ENCODE measurements around the gene PDGFA.

Gene PDGFA

DNA sequence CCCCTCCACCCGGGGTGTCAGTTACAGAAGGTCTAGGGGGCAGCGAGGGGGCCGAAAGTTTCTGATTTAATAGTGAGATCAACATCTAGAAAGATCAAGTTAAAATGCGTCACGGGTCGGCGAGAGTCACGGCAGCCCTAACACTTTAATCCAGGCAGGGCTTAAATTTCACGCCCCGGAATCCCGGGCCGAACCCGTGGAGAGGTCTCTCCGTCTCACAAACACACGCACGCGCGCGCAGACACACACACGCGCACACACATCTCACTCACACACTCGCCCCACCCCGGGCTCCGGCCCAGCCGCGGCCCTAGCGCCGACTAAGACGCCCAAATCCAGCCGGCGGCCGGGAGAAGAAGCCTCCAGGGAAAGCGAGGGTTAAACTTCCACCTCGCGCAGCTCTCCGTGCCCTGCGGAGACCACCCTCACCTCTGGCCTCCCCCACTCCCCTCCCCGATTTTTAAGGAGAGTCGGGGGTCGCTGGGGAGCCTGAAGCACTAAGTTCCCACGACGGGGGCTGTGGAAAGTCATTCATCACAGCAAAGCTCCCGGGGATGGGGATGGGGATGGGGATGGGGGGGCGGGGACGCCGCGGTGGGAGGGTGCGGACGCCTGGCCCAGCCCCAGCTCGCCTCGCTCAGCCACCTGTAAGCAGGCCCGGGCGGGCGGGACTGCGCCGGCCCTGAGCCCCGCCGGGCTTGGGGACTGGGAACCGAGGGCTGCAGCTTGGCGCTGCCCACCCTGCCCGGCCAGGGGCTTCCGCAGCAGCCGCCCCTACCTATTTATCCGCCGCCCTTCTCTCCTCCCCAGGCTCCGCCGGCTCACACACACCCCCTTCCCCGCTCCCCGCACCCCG is 1.6 kb downstream of the PDGFA start:
- DNase-seq: peak in 51 of 58 donors; percentile 22 to 79 (median 52)

DNA sequence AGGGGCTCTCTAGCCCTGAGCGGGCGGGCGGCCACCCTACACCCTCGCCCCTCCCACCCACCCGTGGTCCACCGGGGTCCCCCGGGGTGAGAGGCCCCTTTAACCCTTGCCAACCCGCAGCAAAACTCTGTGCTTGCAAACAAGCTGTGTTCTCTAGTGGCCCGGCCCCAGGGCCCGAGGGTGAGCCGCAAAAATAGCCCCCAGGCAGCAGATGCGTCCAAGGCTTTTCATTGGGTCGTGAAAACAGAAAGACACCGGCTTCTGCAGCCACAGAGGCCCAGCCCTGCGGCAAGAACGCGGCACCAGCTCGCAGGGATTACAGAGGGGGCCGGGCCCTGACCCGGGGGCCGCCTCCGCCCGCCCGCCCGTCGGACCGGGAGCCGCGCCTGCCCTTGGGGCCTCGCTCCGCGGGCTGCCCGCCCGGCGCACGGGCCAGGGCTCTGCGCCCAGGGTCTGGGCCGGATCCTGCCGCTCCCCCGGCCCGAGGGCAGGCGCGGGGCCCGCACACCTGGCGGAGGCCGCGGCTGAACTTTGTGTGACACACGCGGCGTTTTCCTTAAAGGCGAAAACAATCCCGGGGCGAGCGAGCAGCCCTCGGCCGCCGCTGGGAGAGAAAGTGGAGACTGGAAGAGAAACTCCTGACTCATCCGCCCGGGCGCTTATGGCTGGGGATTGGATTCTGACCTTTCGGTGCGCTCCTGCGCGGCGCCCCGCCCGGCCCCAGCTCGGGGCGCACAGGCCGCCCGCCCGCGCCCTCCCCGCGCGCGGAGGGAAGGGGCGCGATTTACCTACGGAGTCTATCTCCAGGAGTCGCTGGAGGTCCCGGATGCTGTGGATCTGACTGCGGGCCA is 2.8 kb downstream of the PDGFA start:
- peak in 4 of 58 donors; percentile 38 to 67 (median 52) for DNase-seq

DNA sequence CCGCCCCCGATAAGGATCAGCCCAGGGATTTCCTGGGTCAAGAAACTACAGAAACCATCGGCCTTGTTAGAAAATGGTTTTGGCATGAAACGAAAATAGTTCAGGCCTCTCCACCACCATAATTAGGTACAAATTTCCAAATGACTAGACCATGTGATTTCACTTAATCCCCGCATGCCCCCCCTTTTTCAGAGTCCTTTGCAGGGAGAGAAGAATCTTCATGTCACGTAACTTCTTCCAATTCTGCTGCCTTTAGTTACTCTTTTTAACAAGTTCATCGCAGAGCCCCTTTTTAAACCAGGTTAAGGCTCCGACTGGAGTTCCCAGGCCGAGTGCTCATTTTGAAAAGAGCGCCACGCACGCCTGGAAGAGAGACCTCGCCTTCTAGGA is 3.4 kb downstream of the PDGFA start:
- no peak for DNase-seq

DNA sequence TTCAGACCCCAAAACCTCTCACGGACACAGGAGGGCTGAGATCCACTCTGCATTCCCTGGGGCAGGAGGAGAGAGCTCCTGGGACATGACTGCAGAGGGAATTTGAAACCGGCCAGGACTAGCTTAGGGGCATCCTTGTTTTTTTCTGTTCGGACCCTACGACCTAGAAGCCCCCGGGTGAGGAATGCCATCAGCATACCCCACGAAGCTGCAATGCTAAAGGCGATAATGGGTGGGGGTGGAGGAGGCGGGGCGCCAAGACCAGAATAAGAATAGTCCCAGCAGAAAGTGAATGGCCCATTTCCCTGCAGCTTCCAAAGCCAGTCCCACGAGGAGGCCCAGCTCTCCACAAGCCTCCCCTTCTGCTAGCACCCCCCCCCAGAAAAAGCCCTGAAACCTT is 4.0 kb downstream of the PDGFA start:
- DNase-seq: no peak

DNA sequence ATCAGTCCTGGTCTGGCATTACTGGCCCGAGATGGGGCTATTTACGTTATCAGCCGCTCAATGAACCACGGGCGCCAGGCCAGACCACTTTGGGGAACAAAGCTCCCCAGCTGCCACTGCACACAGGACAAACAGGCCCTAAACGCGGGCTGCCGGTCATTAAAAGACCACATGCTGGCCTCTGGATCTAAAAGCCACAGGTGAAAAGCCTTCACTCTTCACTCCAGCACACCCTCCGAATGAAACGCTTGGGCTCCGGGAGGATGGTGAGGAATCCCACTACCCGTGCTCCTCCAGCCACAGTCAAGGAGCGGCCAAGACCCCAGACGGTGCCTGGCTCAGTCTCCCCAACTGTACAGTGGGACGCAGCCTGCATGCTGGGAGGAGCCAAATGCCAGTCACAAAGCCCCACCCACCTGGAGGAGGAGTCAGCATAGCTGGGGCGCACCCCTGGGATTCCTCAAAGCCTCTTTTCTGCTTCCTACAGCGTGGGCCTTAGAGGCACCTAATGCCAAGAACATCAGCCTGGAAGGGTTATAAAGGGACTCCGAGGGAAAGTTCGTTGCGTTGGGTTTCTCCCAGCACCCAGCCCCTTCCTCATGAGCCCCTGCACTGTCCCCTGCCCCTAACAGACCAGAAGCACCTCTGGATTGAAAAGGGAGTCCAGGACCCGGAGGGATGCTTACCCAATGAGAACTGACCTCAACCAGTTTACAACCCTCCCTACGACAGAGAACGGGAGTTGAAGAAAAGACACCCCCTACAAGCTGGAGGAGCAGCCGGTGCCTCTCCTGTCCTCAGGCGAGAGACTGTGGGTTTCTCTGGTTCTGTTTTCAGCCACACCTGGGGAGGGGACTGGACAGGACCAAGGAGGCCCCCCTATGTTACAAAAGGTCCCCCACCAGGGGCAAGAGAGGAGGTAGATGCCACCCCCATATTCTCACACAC is 4.7 kb downstream of the PDGFA start:
- DNase-seq: peak in 42 of 58 donors; percentile 6 to 68 (median 46)

DNA sequence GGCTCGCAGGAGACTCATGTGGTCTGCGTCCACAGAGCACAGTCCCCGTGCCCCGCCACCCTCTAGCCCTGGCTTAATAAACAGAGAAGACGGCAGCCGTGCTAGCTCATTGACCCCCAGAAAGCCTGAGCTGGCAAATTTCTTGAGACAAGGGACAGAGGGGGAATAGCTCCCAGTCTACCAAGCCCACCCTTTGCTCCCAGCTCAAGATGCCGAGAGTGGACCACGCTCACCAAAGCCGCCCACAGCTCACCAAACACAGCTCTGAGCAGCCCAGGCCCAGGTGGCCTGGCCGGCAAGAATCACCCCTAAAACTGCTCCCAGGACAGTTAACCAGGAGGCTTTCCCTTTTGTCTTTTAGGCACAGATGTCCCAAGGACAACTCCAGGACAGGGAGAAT is 5.4 kb downstream of the PDGFA start:
- no peak for DNase-seq

DNA sequence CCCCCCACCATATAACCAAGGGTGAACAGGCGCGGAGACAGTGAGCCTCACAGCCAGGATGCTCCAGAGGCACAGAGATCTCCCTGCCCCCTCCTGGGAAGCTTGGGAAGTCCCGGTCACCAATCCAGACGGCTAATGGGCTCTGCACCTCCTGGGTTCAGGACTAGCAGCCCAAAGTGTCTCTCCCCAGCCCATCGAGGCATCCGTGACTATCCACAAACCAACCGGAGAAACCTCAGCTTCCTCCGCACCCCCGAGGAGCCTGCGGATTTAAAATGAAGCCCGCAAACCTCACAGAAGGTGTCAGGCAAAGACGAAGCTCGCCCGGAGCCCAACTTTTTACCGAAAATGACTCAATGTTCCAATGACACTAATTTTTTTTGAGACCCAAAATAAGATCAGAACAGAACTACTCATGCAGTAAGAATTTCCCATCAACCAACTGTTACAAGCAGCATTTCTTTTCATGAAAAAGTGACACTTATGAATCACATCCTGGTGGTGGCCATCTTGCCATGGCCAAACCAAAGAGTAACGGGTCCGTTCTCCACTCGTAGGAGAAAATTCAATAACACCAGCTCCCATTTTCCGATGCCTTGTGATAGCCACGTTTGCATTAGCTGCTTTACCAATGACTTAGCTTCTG is 6.0 kb downstream of the PDGFA start:
- DNase-seq: peak in 7 of 58 donors; percentile 10 to 37 (median 20)

DNA sequence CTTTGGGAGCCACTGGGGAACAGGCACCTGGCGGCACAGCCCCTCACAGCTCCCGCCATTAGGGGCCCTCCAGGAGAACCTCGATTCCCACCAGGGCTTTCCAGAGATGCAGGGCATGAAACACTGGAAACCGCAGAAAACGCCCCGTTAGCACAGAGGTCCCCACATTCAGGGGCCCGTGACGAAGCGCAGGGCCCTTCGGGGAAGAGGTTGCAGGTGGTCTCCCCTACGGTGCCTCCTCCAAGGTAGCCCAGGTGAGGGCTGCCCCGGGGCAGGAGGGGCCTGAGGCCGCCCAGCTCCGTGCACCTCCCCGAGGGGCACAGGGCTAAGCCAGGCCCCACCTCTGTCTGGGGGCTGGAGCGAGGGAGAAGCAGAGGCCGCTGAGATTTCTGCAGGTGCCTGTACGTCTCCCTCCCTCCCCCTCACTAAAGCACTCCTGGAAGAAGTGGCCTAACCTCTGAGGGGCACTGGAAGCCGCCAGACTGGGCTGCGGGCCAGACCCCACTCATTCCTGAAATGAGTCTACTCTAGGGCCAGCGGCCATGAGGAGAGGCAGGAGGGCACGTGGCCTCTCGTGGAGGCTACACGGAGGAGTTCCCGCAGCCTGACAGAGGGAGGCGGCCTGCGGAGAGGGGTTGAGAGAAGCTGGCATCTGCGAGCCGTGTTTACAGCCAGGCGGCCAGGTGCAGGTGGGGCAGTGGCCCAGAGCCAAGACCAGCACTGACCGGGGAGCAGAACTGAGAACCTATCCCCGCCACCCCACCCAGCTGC is 6.9 kb downstream of the PDGFA start:
- no peak for DNase-seq

DNA sequence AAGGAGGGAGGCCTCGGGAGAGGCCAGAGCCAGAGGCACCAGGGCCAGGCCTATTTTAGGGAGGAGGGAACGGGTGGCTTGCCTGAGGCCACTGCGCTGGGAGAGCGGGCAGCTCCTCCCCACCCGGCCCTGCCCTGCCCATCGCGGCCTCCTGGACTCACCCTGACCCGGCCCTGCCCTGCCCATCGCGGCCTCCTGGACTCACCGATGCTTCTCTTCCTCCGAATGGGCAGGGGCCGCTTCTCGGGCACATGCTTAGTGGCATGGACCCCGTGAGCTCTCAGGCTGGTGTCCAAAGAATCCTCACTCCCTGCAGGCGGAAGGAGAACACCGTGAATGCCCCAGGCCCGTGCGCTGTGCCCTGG is 7.5 kb downstream of the PDGFA start:
- DNase-seq: no peak

DNA sequence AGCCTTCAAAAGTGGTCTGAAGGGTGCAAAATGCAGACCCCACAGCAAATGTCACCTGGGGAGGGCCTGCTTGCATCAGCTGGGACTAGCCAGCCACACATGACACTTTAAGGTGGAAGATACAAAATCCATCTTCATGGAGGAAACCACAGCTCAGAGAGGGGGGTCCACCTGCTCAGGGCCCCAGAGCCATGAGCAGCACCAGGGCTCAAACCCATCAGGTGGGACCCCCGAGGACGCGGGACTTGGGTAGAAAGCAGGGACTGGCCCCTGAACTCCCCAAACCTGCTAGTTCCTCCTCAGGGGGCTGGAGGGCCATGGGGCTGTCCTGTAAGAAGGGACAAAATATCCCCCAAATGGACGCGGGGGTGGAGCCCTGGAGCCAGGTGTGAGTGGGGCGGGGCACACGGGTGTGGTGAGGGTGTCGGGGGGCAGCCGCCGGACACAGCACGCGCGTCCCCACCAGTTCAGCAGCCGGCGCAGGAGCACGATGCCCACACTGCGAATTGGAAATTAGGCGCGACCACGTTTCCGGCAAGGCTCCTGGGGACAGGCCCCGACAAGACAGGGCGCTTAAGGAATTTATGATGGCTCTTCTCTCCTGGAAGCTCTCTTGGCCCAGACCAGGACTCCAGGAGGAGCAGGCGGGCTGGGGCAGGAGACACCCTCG is 8.0 kb downstream of the PDGFA start:
- no peak for DNase-seq

DNA sequence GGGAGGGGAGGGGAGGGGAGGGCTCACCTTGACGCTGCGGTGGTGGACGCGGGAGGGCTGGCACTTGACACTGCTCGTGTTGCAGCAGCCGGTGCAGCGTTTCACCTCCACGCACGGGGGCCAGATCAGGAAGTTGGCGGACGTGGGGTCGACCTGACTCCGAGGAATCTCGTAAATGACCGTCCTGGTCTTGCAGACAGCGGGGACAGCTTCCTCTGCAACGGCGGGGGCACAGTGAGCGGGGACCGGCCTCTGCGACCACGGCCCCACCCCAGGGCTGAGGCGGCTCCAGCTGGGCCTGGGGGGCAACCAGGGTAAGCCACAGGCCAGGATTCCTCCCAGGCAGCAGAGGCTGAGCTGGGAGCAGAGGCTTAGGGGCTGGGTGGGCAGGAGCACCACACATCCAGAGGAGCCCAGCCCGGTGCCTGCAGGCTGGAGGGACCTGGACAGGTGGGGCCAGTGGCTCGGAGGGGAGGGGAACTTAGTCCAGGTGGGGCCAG is 8.8 kb downstream of the PDGFA start:
- no peak for DNase-seq

DNA sequence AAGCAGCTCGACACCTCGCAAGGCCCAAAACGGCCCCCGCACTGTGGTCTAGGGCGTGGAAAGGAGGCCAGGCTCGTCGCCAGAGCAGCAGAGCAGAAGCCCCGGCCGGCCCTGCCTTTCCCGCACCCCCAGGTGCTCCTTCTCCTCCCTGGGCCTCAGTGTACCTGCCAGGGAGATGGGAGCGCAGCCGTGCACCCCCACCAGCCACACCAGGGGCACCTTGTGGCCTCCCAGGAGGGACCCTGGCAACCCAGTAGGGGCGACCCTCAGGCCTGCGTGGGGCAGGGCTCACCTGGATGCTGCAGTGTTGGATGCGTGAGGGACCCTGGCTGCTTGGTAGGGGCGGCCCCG is 9.5 kb downstream of the PDGFA start:
- no peak for DNase-seq

DNA sequence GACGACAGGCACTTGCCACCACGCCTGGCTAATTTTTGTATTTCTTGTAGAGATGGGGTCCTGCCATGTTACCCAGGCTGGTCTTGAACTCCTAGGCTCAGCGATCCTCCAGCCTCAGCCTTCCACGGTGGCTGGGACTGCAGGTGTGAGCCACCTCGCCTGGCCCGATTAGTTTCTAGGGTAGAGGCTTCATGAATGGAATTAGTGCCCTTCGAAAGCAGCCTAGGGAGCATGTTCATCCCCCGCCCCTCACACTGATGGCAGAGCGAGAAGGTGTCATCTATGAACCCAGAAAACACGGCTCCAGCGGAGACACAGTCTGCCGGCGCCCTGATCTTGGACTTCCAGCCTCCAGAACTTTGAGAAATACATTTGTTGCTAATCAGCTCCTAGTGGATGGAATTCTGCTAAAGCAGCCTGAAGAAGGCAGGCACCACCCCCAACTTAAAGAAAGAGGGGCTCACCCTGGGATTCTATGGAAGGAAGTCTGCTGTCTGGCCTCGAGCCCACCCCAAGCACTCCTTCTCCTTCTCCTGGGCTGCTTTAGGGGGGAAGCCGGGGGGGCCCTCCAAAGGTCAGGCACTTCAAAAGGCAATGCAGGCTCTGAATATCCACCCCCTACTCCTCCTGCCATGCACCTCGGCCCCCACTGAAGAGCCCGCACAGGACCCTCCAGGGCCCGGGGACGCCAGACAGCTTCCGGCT is 10.1 kb downstream of the PDGFA start:
- DNase-seq: no peak

DNA sequence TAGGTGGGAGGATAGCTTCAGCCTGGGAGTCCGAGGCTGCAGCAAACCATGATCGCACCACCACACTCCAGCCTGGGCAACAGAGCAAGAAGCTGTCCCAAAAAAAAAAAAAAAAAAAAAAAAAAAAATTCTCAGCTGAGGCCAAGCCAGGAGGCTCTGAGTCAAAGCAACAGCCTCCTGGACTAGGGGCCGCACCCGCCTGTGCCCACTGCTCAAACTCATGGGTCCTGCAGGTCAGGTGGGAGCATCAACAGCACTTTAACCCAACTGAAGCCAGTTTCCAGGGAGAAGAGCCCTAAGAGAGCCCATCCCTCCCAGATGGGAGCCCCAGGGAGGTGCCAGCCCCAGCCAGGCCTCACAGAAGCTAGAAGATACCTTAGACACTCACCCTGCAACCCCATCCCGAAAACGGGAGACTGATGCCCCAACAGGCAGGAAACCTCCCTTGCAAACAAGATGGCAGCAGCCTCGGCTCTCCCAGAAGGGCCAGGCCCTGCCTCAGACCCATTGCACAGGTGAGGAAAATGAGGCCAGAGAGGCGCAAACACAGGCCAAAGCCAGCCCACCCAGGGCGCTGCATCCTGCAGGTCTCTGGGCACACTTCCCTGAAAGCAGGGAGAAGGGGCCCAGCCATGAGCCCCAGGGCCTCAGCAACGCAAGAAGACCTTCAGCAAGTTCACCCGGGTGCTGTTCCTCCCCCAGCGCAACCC is 11.0 kb downstream of the PDGFA start:
- DNase-seq: no peak

DNA sequence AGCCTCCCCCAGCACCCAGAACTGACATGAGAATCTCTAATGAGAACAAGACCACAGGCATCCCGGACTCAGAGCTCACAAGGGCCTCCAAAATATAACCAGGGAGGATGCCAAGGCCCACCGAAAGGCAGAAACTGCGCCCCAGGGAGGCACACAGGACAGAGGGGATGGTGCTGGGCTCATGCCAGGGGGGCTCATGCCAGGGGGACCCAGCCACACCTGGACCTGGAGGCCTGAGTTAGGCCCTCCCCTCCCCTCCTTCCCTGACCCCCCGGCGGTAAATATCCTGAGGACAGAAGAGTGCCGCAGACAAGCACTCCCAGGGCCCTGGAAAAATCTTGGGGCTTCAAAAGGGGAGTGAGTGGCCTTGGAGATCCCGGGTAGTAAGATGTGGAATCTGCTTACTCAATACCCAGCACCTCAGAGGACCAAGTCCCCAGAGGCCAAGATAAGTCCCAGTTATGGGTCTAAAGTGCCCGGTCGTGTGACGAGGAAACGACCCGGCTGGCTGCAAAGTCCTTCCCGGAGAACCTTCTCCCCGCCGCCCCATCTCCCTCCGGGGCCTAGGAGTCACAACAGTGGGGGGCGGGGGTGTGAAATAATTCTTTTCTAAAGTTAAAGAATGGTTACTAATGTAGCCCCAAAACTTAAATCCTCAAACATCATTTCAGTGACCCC is 11.9 kb downstream of the PDGFA start:
- no peak for DNase-seq

DNA sequence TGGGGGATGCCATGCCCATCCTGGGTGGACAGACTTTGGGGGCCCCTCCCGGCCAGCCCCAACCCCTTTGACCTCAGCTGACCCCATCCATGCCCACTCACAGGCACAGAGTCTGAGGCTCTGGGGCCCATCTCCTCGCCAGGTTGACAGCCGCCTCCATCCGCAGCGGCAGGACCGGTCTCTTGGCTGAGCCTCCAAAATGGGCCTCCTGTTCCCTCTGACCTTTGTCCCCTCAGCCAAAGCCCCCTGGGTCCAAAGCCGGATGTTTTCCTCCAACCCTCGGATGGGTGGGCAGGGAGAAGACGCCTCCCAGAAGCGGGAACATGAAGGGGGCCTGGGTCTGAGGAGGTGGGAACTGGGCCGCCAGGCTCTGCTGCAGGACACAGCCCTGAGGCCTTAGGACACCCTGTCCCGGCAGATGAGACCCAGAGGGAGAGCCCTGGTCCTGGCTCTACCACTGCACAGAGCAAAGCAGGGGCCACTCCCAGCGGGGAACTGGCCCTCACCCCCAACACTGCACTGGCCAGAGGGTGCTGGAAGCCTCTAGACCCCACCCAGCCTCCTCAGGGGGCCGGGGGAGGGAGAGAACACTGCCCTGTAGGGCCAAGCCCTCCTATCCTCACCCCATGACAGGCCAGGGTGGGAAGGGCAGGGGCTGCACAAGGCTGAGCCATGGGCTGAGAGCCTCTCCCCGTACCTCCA is 12.6 kb downstream of the PDGFA start:
- no peak for DNase-seq

DNA sequence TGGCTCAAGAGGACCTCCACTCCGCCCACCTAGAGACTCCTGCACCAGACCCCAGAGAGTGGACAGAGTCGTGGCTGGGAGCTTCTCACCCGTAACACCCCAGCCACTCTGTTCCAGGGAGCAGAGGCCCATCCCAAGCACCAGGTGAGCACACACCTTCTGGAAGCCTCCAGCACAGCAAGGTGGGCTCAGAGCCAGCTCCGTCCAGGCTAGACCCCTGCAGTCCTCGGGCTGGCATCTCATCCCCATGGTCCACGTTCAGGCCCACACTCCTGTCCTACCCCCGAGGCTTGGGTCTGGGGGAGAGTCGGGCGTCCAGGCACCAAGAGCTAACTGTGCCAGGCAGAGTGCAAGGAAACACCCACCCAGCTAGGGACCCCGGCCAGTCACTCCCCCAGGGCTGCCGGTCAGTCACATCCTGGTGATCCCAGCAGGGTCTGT is 13.2 kb downstream of the PDGFA start:
- DNase-seq: no peak
